Measurements from ENCODE around the gene DGCR2. TPM values are rescaled to one million over a fixed set of nuclear protein-coding genes. Genes with fewer than 3 reads are reported as not detected.
"Not testable (repeated sequence)": the region's sequence is repeated elsewhere in the genome, so short reads cannot be mapped to it uniquely, and the experiment has no call there.

Gene DGCR2
- total RNA-seq, 4 donors from 2014 or later = 29.5 to 62.4 (median 30.5) TPM

GRCh38 chr22:18990355-18991137, 131.7 kb downstream of the DGCR2 start:
- TF ChIP-seq CTCF (IDR thresholded peaks at IDR 0.05) = no peak
- DNase-seq (ENCODE audit: low spot score) (no peak), ATAC-seq (ENCODE audit: low FRiP score) (no peak)

- no peak for TF ChIP-seq CTCF (IDR thresholded peaks at IDR 0.05)
- ATAC-seq (ENCODE audit: low FRiP score) (no peak), DNase-seq (ENCODE audit: low spot score) (no peak)
Observed at GRCh38 chr22:18988958-18989357, 133.3 kb downstream of the DGCR2 start.

- no peak for ATAC-seq (ENCODE audit: low FRiP score)
- no peak for DNase-seq (ENCODE audit: low spot score)
- TF ChIP-seq CTCF (IDR thresholded peaks at IDR 0.05) = no peak
Observed at GRCh38 chr22:18987765-18988164, 134.4 kb downstream of the DGCR2 start.

- DNase-seq (ENCODE audit: low spot score); ATAC-seq (ENCODE audit: low FRiP score): not testable (repeated sequence)
Observed at GRCh38 chr22:18987114-18987513, 135.1 kb downstream of the DGCR2 start.

Small RNA genes within 50 kb of the gene (small RNA-seq; reads per million reads assigned to genes)
- gene RF00019 = not detected

Other genes starting within 250 kb of the DGCR2 start
- gene DGCR6, start 216.1 kb downstream of the DGCR2 start, total RNA-seq = 10 to 100 TPM in 1 of 4 donors, 1 to 10 TPM in 2, under 1 TPM in 1; 0.84 to 12.8 (median 3.7) TPM
- 10 to 100 TPM in 3 of 4 donors, 1 to 10 TPM in 1; 1.7 to 41.5 (median 14.2) TPM for gene PRODH, start 186.1 kb downstream of the DGCR2 start, total RNA-seq
- gene TSSK2, start 8.9 kb upstream of the DGCR2 start, total RNA-seq = under 1 TPM in 1 of 4 donors, not detected in 3; 0.79 TPM
- 10 to 100 TPM; 10.4 to 22.7 (median 12.8) TPM for gene ESS2, start 22.2 kb upstream of the DGCR2 start, total RNA-seq
- gene GSC2, start 27.9 kb upstream of the DGCR2 start, total RNA-seq = not detected
- gene SLC25A1, start 56.3 kb upstream of the DGCR2 start, total RNA-seq = 100 to 1,000 TPM in 2 of 4 donors, 10 to 100 TPM in 2; 76.4 to 135 (median 97.4) TPM
- 10 to 100 TPM in 1 of 4 donors, 1 to 10 TPM in 3; 5.0 to 14.3 (median 5.9) TPM for gene CLTCL1, start 169.3 kb upstream of the DGCR2 start, total RNA-seq

All from omental fat pad (tissue), 4 donors.